Stromal cell of bone marrow (primary cell): ENCODE data around the gene THSD8.
"Not testable (repeated sequence)": the region's sequence is repeated elsewhere in the genome, so short reads cannot be mapped to it uniquely, and the experiment has no call there.

Source experiments
- DNase-seq: peaks from one replicate; pipeline ENCODE4 v3.0.0-alpha.2; 2012; ENCODE audit warnings: low read depth

THSD8 gene

DNA sequence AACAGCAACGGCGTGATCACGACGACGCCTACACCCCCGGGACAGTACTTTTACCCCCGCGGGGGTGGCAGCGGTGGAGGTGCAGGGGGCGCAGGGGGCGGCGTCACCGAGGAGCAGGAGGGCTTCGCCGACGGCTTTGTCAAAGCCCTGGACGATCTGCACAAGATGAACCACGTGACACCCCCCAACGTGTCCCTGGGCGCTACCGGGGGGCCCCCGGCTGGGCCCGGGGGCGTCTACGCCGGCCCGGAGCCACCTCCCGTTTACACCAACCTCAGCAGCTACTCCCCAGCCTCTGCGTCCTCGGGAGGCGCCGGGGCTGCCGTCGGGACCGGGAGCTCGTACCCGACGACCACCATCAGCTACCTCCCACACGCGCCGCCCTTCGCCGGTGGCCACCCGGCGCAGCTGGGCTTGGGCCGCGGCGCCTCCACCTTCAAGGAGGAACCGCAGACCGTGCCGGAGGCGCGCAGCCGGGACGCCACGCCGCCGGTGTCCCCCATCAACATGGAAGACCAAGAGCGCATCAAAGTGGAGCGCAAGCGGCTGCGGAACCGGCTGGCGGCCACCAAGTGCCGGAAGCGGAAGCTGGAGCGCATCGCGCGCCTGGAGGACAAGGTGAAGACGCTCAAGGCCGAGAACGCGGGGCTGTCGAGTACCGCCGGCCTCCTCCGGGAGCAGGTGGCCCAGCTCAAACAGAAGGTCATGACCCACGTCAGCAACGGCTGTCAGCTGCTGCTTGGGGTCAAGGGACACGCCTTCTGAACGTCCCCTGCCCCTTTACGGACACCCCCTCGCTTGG is 9.6 kb upstream of the THSD8 start:
- DNase-seq: no peak

- DNase-seq: no peak
Measured at GRCh38 chr19:12792853-12793289, 9.0 kb upstream of the THSD8 start.

- peak; percentile 83 for DNase-seq
Measured at GRCh38 chr19:12793290-12794195, 8.3 kb upstream of the THSD8 start.

DNA sequence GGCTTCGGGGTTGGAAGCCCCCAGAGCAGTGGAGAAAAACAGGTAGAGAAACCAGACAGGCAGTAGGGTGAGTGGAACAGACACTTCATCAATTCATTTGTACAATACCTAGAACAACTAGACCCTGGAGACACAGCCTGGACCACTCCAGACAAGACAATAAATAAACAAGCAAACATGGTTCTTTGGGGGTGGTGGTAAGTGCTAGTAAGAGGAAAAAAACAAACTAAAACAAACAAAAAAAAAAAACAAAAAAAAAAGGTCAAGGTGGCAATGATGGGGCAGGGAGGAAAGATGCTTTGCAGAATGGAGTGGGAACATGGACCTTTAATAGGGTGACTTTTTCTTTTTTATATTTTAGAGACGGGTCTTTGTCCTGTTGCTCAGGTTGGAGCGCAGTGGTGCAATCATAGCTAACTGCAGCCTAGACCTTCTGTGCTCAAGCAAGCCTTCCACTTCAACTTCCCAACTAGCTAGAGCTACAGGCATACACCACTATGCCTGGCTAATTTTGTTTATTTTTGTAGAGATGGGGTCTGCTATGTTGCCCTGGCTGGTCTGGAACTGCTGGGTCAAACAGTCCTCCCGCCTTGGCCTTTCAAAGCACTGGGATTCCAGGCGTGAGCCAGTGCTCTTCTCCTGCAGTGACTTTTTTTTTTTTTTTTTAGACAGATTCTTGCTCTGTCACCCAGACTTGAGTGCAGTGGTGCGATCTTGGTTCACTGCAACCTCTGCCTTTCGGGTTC is 7.5 kb upstream of the THSD8 start:
- DNase-seq: no peak

DNA sequence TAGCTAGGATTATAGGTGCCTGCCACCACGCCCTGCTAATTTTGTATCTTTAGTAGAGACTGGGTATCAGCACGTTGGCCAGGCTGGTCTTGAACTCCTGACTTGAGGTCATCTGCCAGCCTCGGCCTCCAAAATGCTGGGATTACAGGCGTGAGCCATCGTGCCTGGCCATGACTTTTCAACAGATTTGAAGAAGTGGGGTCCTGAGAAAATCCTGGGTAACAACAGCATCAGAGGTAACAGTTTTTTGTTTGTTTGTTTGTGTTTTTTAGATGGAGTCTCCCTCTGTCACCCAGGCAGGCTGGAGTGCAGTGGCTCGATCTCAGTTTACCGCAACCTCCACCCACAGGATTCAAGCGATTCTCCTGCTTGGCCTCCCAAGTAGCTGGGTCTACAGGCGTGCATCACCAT is 6.9 kb upstream of the THSD8 start:
- no peak for DNase-seq

GRCh38 chr19:12796146-12797071 is 5.5 kb upstream of the THSD8 start:
- peak; percentile 52 for DNase-seq

DNA sequence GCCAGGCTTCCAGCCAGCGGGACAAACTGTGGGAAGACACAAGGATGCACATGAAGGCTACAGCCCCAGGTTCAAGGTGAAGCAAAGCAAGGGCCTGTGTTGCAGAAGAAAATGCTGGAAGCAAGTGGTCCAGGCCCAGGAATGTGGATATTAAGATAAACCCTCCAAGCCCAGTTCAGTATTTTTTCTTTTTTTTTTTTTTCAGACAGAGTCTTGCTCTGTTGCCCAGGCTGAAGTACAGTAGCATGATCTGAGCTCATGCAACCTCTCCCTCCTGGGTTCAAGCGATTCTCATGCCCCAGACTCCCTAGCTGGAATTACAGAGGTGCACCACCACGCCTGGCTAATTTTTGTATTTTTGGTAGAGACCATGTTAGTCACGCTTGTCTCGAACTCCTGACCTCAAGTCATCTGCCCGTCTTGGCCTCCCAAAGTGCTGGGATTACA is 4.7 kb upstream of the THSD8 start:
- DNase-seq: no peak

GRCh38 chr19:12797607-12798006 is 4.3 kb upstream of the THSD8 start:
- not testable (repeated sequence) for DNase-seq

DNA sequence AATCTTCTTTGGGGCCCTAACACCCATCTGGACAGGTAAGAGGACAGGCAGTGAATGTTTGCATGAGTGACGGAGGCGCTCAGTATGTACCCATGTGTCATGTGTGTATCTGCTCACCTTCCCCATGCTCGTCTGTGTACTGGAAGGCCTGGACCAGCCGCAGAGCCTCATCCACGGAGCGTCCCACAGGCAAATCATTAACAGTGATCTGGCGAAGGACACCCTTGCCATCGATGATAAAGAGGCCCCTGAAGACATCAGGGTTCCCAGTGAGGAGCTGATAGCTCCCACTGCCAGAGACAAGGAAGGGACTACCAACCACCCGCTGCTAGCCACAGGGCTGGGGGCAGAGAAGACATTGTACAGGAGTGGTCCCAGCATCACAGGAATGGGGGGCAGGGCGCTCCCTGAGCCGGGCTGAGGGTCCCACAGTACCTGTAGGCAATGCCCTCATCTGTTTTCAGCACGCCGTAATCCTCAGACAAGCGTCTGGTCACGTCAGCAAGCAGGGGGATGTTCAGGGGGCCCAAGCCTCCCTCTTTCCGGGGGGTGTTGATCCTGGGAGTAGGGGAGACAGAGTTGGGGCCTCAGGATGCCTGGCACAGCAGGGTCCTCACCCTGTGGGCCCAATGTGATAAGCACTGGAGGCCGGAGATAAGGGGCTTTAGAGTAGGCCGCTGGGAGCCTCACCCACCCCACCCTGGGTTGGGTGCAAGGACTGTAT is 2.0 kb upstream of the THSD8 start:
- no peak for DNase-seq

DNA sequence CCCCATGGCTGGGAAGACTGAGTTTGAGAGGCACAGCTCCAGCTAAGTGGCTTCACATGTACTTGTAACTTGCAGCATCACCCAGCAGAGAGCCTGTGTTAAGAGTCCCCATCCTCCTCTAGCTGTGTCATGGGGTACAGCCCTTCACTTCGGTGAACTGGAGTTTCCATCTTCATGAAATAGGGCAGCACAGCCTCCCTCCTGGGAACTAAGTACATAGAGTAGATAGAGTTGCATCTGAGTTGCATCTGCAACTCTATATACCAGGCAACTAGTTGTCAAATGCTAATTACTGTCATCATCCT is 1.5 kb upstream of the THSD8 start:
- DNase-seq: no peak

- no peak for DNase-seq
Measured at GRCh38 chr19:12800923-12801465, 875 bp upstream of the THSD8 start.

DNA sequence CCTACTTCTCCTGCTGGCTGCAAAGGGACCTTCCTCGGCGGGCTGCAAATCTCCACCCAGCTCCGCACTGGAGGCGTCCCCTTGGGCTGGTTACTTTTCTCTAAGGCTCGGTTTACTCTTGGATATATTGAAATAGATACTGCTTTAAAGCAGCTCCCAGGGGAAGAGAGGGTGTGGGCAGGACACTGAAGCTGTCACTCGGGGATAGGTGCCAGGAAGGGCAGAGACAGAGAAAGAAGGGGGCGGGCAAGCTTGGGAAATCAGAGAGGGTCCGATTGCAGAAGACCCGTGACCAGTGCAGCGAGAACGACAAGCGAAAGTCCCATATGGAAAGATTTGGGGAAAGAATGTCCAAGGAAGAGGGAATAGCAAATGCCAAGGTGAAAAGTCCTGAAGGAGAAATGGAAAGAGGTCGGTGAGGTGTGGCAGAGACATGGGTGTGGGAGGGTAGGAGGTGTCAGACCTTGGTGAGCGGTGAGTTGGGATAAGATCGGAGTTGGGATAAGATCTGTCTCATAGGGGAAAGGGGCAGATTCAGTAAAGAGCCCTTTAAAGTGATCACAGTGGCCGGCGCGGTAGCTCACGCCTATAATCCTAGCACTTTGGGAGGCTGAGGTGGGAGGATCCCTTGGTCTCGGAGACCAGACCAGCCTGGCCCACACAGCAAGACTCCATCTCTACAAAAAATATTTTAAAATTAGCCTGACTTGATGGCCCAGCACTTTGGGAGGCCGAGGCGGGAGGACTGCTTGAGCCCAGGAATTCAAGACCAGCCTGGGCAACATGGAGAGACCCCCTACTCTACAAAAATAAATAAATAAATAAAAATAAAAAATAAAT is 618 bp downstream of the THSD8 start:
- no peak for DNase-seq

GRCh38 chr19:12804051-12804450 is 2.2 kb downstream of the THSD8 start:
- no peak for DNase-seq

DNA sequence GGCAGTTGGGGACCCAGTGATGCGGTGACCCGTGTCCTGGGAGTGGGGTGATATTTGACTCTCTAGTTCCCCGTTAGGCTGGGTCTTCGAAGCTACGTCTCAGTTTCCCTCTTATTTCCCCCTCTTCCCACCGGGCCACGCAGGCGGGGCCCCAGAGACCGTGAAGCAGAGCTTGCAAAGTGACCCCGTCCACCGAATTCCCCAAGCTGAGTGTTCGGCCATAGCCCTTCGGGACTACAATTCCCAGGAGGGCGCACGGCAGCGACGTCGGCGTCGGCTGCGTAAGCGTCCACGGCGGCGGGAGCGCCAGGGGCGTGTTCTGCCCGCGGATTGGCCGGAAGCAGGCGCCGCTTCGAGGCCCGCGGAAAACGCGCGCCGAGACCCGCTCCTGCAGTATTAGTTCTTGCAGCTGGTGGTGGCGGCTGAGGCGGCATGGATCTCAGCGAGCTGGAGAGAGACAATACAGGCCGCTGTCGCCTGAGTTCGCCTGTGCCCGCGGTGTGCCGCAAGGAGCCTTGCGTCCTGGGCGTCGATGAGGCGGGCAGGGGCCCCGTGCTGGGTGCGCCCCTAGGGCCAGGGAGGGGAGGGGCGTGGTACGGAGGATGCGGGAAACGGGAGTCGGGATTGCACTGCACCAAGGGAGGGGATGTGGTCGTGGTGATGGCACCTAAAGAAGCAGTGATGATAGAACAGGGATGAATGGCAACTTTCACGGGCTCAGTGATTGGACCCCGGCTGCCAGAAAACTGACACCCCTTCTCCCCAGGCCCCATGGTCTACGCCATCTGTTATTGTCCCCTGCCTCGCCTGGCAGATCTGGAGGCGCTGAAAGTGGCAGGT is 4.6 kb downstream of the THSD8 start, which contains the start of gene RNASEH2A:
RNASEH2A (plus strand) TSS at position 343 of the 840 bp plus-strand sequence; CDS start at position 433, 90 bp downstream.
- DNase-seq: peak; percentile 78

DNA sequence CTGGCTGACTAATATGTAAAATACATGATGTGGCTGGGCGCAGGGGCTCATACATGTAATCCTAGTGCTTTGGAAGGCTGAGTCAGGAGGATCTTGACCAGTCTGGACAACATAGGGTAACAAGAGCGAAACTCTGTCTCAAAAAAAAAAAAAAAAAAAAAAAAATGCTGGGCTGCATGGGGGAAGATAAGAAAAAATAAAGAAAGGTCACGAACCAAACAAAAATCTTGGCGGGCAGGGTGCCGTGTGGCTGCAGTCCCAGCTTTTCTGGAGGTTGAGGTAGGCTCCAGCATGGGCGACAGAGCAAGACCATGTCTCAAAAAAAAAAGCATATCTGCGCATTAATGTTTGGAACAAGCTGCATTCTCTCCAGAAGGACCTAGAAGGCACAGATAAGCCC is 13.2 kb downstream of the THSD8 start:
- no peak for DNase-seq

GRCh38 chr19:12817188-12817587 is 15.3 kb downstream of the THSD8 start:
- DNase-seq: not testable (repeated sequence)

GRCh38 chr19:12817810-12818209 is 15.9 kb downstream of the THSD8 start:
- DNase-seq: not testable (repeated sequence)

- no peak for DNase-seq
Measured at GRCh38 chr19:12821761-12822160, 19.9 kb downstream of the THSD8 start.
